ENCODE results near the gene PEX16.
"Not testable (repeated sequence)": the region's sequence is repeated elsewhere in the genome, so short reads cannot be mapped to it uniquely, and the experiment has no call there.

PEX16 gene

DNA sequence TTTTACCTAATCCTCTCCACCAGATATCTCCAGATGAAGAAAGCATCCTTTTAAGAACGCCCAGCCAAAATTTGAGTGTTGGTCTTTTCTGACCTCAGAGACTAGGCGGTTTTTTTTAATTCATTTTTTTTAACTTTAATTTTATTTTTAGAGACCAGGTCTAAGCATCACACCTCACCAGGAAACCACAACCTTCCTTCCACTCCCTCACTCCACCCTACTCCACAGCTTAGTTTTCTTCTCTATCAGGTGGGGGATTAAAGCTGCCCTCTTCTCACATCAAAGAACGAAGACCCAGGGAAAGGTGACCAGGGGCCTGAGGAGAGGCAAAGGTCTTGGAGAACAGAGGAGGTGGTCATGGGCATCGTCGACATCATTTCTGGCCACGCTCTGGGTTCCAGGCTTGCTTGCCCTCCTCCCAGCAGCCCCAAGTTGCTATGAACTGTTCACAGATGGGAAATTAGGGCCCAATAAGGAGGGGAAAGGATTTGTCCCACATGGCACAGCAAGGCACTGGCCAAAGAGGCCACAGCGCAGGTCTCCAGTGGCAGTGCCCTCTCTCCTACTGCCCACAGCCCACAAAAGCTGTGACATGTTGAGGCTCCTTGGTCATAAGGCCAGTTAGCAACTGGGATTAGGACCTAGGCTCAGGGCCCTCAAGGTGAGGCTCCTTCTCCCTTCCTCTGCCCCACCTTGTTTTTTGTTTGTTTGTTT, 1.4 kb upstream of the PEX16 start:
- no peak for DNase-seq

DNA sequence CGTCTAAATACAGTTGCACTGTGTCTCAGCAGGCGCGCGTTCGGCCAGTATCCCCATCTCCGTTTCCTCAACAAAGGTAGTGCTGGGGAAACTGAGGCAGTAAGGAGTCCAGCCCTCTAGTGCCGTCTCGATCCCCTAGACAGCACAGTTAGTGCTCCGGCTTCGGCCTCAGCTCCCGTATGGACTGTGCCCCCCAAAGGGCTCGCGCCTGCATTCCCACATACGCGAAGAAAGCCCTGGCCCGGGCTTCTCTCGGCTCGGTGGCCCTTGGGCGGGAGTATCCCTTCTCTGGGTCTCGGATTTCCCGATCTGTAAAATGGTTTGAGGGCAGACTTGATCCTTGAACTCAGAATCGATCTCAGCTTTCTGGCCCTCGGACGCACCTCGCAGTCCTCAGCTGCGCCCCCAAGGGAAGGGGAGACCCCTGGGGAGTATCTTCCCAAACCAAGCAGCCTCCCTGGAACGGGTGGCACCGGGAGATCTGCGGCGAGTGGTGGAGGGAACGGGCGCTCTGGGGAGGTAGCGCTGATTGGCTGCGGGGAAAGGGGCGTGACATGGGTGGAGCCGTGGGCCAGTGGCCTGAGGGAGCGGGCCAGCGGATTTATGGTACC, 759 bp upstream of the PEX16 start:
- DNase-seq, result peak in 56 of 58 donors; percentile 30 to 89 (median 74)

DNA sequence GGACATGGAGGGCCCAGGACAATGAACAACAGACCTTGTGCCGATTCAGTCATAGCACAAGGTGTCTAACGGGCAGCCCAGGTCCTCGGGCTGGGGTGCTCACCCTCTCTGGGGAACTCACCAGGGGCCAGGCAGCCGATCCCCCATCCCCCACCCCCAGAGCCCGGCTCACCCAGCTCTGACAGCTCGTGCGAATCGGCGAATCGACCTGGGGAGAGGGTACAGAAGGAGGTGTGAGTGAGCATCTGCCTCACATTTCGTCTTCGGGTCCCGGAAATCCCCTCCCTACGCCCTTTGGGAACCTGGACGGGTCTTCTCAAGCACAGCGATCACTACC, 423 bp downstream of the PEX16 start:
- DNase-seq, result no peak

DNA sequence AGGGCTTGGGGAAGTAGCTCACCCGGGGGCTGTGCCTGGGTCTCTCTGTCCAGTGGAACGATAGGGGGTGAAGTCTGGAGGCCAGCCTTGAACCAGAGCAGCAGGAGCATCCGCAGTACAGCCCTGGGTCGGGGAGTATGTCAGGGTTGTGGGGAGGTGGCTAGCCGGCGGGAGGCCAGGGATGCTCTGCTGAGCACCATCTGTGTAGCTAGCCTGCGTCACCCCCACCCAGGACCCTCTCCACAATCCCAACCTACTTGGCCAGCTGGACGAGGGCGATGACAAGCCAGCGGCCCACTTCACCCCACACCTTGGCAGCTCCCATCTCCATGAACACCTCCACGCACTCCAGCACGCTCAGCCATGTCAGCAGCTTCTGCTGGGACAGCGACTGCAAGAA, 2.2 kb downstream of the PEX16 start:
- no peak for DNase-seq

DNA sequence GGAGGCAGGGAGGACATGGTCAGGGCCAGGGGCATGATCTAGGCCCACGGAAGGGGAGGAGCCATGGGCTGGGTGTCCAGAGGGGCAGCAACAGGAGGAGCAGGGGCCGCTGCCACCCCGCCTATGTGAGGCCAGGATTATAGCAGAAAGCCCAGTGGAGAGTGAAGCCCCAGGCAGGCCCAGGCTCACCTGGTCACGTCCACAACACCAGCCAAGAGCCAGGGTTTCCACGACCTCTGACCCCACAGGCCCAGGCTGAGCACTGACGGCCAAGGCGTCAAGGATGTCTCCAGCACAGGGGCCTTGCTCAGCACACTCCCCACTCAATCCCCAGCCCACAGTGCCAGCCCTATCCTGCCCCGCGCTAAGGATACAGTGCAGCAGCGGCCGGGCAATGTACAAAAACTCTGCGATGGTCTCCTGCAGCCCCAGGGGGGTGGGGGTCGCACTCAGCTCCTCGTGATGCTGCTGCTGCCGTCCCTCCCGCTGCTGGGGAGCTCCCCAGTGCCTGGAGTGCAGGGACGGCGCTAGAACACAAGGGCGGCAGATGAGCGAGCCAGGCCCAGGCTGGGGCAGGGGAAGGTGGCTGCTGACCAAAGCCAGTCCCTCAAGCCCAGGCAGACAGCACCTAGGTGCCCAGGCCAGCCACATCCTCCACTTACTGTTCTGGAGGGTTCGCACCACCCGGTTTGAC, 3.6 kb downstream of the PEX16 start:
- DNase-seq, result no peak

DNA sequence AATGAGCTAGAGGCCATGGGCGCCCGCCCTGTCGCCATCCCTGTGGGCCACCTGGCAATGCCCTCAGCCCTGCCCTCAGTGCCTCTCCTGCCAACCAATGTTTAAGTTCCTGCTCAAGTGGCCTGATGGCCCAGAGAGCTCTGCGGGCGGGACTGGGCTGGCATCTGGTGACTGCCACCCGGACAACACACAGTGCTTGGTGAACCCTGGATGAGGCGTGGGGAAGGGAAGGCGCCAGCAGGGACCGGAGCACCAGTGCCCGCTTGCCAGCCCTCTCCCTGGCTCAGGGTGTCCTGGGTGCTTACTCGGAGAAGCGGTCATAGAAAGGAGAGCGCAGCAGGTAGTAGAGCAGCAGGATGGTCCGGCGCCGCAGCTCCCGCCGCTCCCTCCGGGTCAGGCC, 4.2 kb downstream of the PEX16 start:
- no peak for DNase-seq

DNA sequence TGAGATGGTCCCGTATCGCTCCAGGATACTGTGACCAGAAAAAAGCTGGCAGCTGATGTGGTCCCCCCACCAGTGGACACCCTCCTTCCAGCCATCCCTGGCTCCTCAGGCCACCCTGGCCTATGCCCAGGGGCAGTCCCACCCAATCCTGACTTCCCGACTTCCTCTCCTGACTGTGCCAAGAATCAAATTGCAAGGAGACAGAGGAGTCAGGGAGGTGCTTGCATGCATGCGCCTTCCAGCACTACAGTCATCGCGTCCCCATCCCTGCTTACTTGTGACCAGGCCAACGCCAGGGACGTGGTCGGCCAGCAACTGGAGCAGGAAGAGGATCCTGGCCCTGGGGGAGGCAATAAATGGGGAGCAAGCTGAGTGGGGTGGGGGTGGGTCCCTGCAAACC, 7.1 kb downstream of the PEX16 start:
- no peak for DNase-seq

DNA sequence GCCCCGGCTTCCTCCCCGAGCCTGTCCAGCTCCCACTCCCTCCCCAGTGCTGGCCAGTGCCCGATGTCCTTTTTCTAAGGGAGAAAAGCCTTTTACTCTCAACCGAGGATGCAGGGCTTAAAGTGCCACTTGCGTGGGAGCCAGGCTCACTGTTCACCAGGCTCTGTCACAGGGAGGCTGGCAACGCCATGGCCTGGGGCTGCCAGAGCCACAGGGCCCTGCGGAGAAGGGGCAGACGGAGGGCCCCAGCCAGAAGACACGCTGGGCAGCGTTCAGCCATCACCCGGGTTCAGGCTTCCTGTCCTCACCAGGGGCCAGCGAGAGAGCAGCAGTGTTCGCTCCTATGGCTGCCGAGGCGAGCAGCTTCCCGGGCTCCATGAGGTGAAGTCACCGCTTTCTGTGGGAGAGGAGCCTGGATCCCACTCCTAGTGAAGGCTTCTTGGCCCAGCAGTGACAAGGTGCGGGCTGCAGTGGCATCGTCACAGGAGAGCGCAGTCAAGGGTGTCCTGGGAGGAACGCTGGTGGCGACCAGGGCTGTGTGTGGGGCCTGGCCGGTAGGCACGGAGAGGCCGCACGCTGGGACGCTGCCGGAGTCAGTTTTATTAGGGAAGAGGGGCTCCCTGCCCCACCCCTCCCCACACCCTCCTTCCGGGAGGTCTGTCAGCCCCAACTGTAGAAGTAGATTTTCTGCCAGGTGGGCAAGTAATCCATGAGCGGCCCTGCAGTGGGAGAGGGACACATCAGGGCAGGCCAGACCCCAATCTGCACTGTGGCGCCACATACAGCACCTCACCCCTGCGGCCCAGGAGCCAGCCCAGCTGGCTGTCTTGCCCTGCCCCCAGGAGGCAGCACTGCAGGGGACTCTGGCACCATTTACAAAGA, 7.8 kb downstream of the PEX16 start:
- peak in 18 of 58 donors; percentile 15 to 69 (median 32) for DNase-seq

DNA sequence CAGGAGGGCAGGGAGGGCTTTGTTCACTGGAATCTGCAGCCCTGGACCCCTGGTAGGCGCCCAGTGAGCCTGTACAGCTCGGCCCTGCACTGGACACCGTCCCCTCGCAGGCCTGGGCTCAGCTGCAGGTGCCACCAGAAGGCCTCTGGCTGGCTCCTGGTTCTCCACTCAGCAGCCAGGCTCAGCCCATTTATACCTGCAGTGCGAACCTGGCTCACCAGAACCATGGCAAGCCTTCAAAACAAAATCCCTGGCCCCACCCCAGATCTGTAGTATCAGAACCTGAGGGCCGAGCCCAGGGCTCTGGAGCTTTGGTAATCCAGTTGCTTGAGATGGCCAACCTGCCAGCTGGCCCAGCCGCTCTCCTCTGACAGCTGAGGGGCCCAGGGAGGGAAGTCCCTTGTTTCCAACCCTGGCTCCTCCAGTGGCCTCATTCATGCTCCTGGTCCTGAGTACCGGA, 9.7 kb downstream of the PEX16 start:
- peak in 20 of 58 donors; percentile 19 to 59 (median 34) for DNase-seq

DNA sequence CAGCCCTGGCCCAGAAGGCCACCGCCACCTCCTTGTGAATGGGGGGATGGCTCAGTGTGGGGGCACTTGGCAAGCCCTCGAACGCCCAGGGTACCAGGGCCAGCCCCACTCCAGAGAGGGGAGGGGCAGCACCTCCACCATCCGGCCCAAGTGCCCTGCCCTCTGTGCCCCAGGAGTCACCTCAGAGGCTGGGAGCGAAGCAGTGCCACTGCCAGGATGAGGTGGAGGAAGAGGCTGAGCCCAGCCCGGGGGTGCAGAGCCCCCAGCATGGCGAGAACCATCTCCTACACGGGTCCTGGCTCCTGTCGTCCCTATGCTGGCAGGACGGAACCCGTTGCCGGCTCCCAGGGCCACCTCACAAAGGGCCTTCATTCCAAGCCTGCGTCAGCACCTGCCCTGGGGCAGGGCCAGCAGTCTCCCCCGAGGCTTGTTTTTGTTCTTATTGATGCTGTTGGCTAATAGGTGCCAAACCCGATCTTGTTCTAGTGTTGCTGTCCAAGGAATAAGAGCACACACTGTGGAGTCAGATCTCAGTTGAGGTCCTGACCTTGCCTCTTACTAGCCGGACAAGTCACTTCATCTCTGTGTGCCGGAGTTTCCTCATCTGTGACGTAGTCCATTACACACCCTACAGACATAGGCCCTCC, 10.6 kb downstream of the PEX16 start, which contains the start of gene FREY1:
Gene FREY1, minus strand, starts transcription at position 307 of the 647 bp plus-strand sequence. Its CDS starts 26 bp downstream, at position 281.
- DNase-seq, result peak in 8 of 58 donors; percentile 27 to 44 (median 34)

DNA sequence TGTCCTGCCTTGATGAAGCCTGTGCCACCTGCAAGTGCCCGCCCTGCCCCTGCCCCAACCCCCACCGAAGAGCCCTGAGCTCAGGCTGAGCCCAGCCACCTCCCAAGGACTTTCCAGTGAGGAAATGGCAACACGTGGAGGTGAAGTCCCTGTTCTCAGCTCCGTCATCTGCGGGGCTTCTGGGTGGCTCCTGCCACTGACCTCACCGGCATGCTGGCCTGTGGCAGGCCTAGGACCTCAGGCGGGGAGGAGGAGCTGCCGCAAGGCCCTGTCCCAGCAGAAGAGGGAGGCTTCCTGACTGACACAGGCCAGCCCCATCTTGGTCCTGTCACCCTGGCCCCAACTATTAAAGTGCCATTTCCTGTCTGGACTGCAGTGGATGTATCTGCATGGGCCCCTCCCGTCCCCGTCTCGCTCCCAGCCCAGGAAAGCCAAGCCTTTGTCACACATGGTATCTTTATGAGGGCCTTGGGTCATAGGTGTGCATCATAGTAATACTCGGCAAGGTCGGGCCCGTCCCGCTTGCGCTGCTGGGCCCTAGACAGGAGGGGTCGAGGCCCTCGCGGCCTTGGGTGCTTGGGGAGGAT, 11.5 kb downstream of the PEX16 start:
- DNase-seq, result peak in 1 of 58 donors; percentile 24

DNA sequence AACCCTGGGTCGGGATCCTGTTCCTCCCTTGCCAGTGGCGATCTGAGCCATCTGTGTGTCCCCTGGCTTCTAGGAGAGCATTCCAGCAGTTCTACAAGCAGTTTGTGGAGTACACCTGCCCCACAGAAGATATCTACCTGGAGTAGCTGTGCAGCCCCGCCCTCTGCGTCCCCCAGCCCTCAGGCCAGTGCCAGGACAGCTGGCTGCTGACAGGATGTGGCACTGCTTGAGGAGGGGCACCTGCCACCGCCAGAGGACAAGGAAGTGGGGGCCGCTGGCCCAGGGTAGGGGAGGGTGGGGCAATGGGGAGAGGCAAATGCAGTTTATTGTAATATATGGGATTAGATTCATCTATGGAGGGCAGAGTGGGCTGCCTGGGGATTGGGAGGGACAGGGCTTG, 12.1 kb downstream of the PEX16 start:
- not testable (repeated sequence) for DNase-seq

DNA sequence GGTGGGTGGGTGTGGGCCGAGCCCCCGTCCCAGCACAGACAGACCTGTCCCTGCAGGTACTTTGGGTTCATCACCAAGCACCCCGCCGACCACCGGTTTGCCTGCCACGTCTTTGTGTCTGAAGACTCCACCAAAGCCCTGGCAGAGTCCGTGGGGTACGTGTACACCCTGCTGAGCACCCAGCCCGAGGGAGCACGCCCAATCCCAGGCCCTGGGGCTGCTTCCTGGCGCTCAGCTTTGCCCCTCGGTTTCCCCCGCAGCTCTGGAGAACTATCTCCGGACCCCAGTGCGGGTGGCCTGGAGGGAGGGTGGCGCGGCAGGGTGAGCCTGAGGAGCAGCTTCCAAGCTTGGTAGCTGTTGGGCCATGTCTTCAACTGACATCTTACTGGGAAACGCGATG, 12.6 kb downstream of the PEX16 start:
- no peak for DNase-seq

DNA sequence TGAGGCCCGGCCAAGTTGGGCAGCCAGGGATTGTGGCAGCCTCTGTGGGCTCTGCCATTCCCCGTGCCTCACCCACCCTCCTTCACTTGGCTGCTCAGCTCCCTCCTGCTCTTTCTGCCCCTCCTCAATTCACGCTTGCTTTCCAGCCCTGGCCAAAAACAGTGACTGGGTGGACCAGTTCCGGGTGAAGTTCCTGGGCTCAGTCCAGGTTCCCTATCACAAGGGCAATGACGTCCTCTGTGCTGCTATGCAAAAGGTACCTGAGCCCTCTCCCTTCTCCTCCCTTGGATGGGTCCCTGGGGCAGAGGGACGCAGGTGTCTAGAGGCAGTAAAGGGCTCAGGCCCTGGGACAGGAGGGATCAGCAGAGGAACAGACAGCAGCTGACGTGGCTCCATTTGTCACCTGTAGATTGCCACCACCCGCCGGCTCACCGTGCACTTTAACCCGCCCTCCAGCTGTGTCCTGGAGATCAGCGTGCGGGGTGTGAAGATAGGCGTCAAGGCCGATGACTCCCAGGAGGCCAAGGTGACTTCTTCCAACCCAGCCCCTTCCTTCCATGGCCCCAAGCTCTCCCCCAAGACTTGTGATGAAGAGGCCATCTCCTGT, 13.3 kb downstream of the PEX16 start:
- DNase-seq, result no peak

DNA sequence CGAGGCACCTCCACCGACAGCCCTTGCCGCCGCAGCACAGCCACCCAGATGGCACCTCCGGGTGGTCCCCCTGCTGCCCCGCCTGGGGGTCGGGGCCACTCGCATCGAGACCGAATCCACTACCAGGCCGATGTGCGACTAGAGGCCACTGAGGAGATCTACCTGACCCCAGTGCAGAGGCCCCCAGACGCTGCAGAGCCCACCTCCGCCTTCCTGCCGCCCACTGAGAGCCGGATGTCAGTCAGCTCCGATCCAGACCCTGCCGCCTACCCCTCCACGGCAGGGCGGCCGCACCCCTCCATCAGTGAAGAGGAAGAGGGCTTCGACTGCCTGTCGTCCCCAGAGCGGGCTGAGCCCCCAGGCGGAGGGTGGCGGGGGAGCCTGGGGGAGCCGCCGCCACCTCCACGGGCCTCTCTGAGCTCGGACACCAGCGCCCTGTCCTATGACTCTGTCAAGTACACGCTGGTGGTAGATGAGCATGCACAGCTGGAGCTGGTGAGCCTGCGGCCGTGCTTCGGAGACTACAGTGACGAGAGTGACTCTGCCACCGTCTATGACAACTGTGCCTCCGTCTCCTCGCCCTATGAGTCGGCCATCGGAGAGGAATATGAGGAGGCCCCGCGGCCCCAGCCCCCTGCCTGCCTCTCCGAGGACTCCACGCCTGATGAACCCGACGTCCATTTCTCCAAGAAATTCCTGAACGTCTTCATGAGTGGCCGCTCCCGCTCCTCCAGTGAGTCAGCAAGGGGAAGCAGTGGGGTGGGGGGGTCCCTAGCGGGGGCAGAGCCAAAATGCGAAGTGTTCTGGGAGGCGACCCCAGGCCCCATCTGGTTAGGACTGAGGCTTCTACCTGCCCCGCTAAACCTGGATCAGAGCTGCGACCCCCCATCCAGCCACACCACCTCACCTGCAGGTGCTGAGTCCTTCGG, 15.0 kb downstream of the PEX16 start:
- no peak for DNase-seq

DNA sequence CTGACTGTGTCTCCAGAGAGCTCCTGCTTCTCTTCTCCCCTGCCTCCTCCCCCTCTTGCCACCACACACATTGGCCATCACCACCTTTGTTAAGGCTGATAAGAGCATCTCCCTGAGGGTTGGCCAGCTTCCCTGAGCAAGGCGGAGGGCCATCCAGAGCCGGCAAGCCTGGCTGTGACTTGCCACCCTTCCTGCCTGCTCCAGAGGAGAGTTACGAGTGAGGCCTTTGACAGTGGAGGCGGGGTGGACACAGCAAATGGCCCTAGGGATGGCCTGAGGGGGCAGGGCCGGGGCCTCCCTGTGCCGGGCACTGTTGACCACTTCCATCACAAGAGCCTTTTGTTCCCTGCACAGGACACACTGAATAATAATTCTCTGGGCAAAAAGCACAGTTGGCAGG, 16.1 kb downstream of the PEX16 start:
- DNase-seq, result peak in 50 of 58 donors; percentile 17 to 92 (median 75)

DNA sequence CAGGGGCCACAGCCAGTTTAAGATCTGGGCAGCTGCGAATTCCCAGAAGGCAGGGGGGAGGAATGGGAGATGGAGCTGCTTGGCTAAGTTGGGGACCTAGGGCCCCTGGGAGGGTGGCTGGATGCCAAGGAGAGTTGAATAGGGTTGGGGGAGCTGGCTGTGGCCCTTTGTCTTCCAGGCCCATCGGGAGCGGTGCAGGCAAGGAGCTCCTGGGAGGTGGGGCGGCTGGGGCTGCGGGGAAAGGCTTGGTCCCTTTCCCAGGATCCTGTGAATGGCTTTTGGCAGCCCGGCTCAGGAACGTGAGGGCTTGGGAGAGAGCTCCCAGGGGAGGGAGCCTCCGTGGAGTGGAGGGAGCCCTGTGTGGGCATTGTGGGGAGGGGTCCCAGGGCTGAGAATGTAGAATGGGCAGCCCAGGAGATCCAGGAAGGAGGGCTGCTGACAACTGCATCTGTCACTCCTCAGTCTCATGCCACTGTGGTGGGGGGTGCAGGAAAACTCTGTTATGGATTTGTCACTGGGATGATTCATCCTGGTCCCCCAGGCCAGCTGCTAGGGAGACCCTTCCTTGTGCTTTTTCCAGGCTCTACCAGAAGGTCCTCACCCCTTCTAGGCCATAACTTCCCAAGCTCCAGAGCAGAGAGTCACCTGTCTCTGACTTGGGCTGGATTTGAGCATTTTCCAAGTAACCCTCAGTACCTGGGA, 16.6 kb downstream of the PEX16 start:
- peak in 51 of 58 donors; percentile 31 to 87 (median 68) for DNase-seq

DNA sequence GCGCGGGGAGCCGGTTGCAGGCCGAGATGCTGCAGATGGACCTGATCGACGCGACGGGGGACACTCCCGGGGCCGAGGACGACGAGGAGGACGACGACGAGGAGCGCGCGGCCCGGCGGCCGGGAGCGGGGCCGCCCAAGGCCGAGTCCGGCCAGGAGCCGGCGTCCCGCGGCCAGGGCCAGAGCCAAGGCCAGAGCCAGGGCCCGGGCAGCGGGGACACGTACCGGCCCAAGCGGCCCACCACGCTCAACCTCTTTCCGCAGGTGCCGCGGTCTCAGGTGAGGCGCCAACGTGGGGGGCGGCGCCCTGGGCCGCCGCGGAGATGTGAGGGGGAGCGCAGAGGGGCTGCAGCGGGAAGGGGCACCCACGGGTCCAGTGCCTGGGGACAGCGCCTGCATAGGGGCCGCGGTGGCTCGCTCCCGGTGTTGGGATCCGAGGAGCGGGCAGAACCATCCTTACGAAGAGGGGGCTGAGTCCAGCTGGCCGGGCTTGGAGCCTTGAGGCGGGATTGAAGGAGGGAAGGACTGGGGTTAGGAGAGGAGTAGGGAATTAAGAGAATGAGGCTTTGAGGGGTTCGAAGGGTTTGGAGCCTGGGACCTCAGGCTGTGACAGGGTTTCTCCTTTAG, 17.4 kb downstream of the PEX16 start:
- DNase-seq, result not testable (repeated sequence)
